DMS 273 treated with DMSO at 0.1 percent for 48 hours (cell line): ENCODE measurements around the gene ARHGAP26.

Source experiments
- DNase-seq: peaks from one replicate; lab custom pipeline; 2025; lab: John Stamatoyannopoulos, UW

ARHGAP26 gene

GRCh38 chr5:143140492-143141203 is 370.5 kb downstream of the ARHGAP26 start:
- DNase-seq = no peak

GRCh38 chr5:143141652-143142051 is 371.5 kb downstream of the ARHGAP26 start:
- DNase-seq = no peak

- peak; percentile 19 for DNase-seq
Observed at GRCh38 chr5:143142596-143143435, 372.6 kb downstream of the ARHGAP26 start.

GRCh38 chr5:143143973-143144372 is 373.8 kb downstream of the ARHGAP26 start:
- no peak for DNase-seq

- DNase-seq = no peak
Observed at GRCh38 chr5:143145243-143146160, 375.3 kb downstream of the ARHGAP26 start.

GRCh38 chr5:143146161-143146560 is 376.0 kb downstream of the ARHGAP26 start:
- no peak for DNase-seq

GRCh38 chr5:143147383-143147782 is 377.2 kb downstream of the ARHGAP26 start:
- DNase-seq = no peak

- DNase-seq = no peak
Observed at GRCh38 chr5:143147902-143148301, 377.7 kb downstream of the ARHGAP26 start.

- no peak for DNase-seq
Observed at GRCh38 chr5:143148771-143149170, 378.6 kb downstream of the ARHGAP26 start.

GRCh38 chr5:143149759-143150158 is 379.6 kb downstream of the ARHGAP26 start:
- no peak for DNase-seq

- no peak for DNase-seq
Observed at GRCh38 chr5:143151056-143151700, 381.0 kb downstream of the ARHGAP26 start.

GRCh38 chr5:143152445-143152844 is 382.3 kb downstream of the ARHGAP26 start:
- DNase-seq = no peak

- no peak for DNase-seq
Observed at GRCh38 chr5:143153332-143154119, 383.3 kb downstream of the ARHGAP26 start.

GRCh38 chr5:143154510-143155370 is 384.6 kb downstream of the ARHGAP26 start:
- DNase-seq = no peak

GRCh38 chr5:143155455-143155854 is 385.3 kb downstream of the ARHGAP26 start:
- no peak for DNase-seq

- DNase-seq = no peak
Observed at GRCh38 chr5:143156086-143156485, 385.9 kb downstream of the ARHGAP26 start.

GRCh38 chr5:143156572-143156971 is 386.4 kb downstream of the ARHGAP26 start:
- DNase-seq = no peak

GRCh38 chr5:143159031-143159430 is 388.9 kb downstream of the ARHGAP26 start:
- DNase-seq = no peak

- DNase-seq = no peak
Observed at GRCh38 chr5:143161885-143162540, 391.8 kb downstream of the ARHGAP26 start.
